ENCODE results near the gene RPTOR.

Gene RPTOR

DNA sequence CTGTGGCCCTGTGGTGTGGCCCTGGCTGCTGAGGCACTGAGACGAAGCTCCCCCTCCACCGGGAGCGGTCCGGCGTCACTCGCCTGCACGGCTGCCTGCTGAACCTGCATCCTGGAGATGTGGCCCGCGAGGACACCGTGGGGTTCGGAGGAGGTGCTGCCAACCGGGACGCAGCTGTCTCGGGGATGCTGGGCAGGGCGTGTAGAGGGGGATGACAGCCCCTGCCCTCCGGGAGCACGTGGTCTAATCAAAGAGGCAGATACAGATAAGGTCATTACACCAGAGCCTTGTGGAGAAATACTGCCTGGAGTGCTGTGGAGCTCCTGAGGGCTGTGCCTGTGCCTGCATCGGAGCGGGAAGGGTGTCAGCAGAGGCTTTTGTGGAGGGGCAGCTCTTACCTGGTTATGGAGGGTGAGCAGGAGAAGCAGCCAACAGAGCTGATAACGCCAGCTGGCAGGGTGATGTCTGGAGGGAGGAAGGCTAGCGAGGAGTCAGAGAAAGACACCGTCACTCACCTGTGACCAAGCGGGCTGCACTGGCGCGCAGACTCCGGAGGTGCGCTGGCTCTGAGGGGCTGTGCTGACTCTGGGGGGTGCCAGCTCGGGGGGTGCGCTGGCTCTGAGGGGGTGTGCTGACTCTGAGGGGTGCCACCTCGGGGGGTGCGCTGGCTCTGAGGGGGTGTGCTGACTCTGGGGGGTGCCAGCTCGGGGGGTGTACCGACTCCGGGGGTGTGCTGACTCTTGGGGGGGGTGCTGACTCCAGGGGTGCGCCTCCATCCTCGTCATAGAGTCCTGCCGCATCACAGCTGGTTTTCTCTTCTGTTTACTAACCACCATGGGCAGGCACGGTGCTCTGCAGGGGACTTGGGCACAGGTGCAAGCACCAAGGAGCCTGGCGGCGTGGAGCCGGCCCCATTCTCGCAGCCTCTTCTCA lies 342.3 kb downstream of the RPTOR start:
- DNase-seq = no peak

- no peak for DNase-seq
These were observed 343.1 kb downstream of the RPTOR start for GRCh38 chr17:80887639-80888175.

- DNase-seq = no peak
These were observed 343.9 kb downstream of the RPTOR start for GRCh38 chr17:80888276-80889160.

DNA sequence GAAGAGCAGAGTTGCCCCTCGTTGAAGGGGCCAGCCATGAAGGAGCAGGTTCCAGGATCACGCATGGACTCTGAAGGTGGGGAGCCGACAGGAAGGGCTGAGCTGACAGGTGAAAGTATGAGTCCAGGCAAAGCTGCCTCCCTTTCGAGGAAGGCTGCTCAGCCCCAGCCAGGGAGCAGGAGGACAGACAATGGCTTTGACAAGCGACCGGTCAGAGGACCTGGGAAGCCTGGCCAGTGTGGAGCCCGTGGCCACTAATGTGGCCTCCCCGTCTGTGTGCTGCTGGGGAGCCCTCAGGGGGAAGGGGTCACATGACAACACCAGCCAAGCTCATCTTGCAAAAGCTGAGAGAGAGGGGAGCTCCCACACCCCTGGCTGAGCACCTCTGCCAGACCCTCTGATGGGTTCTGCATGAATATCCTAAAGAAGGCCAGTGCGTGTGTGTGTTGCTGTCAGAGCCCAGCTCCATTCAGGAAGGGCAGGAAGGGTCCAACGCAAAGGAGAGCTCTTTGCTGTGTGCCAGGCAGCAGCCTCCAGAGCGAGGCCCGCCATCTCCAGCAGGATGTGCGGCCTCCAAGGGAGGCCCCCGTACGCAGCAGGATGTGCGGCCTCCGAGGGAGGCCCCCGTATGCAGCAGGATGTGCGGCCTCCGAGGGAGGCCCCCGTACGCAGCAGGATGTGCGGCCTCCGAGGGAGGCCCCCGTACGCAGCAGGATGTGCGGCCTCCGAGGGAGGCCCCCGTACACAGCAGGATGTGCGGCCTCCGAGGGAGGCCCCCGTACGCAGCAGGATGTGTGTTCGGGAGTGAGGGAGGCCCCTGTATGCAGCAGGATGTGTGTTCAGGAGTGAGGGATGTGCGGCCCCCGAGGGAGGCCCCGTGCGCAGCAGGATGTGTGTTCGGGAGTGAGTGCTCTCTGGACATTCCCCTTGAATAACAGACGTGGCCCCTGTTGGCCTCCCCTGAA lies 344.9 kb downstream of the RPTOR start:
- no peak for DNase-seq

DNA sequence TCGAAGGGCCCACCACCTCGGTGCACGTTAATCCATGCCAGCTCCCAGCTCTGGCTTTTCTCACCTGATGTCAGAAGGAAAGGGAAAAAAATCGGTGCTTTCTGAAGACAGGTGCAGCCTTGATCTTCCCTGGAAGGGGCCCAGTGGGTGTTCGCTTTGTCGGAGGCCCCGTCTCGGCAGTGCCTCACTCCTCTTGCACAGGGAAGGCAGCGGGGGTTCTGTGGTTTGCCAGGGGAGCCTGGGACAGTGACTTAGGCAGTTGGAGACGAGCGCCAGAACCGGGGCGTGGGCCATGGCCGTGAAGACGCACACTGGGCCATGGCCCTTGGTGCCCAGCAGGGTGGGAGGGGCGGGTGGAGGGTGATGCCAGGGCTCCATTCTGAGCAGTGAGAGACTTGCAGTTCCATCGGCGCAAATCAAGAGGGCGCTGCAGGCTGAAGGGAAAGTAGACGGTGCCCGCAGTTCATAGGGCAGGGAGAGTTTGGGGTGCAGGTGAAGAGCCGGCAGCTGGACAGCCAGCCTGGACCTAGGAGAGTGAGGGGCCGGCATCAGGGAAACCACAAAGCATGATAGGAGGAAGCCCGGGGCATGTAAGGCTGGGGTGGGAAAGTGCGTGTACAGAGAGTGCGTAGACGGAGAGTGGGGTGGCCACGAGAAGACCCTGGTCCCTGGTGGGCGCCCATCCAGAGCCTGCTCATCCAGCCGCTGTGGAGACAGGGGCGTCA lies 345.7 kb downstream of the RPTOR start:
- no peak for DNase-seq

DNA sequence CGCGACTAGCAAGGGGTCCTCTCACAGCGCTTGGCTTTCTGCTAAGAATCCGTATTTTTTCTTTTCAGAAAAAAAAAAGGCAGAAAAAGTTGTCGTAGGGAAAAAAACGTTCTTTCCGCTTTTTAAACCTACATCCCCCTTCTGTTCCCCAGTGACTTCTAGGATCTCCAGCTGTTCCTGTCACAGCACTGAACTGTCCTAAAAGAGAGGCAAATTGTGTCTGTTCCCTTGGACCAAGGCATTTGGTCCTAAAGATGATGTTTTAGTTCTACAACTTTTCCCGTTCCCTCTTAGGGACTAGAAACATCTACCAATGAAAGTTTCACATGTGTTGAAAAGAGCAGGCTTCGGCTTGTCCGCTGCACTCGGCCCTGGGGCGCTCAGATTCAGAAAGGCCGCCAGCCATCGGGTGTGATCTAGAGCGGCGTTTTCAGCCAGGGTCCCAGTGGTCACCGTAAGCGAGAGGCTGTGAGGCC lies 346.3 kb downstream of the RPTOR start:
- no peak for DNase-seq

- DNase-seq = peak; percentile 93
These were observed 346.9 kb downstream of the RPTOR start for GRCh38 chr17:80891397-80892018.

DNA sequence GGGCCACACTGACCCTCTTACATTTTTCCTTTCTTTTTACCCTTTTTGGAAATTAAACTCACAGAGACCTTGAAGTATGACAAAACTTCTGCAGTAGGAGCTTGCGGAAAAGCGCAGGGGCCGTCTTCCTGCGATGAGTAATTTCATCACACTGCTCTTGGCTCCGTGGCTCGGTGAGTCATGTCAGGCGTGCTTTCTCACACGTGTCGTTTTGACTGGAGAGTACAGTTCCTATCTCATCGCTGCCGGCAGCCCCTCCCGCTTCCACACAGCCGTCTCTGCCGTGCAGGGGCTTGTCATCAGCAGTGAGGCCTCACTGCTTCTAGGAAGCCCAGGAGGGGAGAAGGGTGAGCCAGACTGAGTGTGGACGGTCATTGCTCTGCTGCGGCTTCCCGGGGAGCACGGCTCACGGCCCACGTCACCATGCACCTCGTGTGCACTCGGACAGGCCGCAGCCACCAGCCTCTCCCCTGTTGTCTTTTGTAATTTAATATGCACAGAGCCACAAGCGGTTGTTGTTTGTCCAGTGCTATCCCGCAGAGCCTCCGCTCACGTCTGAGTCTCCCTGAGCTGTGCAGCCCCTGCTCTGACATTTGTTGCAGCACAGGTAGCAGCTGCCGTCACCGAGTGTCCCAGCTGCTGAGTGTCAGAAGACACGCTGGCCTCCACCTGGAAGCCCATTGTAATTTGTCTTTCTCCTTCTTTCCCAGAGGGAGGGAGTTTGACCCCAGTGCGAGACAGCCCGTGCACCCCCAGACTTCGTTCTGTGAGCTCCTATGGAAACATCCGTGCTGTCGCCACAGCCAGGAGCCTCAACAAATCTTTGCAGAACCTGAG lies 347.6 kb downstream of the RPTOR start:
- DNase-seq = peak; percentile 99

DNA sequence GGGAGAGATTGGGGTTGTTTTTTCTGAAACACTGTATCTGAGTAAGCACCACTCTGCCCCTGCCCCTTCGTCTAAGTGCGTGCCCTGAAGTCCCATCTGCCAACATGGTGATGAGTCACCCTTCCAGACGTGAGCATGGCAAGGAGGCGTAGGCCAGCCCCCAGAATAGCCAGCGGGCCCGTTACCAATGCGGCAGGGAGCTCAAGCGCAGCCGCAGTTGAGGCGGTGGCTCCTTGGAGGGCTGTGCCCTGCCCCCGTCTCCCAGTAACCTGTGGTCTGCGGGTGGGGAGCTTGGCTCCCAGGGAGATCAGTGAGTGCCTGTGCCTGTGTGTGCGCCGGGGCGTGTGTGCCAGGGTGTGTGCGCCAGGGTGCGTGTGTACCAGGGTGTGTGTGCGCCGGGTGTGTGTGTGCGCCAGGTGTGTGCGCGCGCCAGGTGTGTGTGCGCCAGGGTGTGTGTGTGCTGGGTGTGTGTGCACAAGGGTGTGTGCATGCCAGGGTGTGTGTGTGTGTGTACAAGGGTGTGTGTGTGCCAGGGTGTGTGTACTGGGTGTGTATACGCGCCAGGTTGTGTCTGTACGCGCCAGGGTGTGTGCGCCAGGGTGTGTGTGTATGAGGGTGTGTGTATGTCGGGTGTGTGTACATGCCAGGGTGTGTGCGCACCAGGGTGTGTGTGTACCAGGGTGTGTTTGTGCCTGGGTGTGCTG lies 348.4 kb downstream of the RPTOR start:
- peak; percentile 38 for DNase-seq

DNA sequence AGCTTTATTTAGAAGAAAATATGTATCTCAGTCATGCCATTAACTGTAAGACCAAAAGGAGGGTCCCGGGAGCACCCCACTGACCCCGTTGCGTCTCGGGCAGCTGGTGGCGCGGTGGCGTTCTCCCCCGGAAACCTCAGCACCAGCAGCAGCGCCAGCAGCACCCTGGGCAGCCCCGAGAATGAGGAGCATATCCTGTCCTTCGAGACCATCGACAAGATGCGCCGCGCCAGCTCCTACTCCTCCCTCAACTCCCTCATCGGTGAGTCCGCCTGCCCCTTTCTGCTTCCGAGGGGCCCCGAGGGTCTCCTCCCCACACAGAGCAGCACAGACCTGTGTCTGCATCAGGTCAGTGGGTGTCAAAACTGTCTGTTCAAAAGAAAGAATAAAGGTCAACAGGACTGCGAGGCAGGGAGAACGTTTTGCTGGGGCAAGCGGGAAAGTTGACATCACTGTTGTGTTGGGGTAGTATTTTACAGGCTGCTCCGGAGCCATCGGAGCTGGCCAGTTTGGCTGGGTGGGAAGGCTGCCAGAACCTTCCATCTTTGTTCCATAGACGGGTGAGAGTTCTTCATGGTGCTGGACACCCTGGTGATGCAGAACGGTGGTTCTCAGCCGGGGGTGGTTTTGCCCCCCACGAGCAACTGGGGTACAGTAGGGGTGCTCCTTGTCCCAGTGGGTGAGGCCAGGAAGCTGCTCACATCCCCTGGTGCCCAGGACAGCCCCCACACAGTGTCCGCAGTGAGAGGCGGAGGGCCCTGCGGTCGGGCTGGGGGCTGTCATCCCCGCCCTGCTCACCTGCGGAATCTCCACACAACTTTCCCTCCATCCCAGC lies 349.2 kb downstream of the RPTOR start:
- no peak for DNase-seq

- DNase-seq = no peak
These were observed 349.7 kb downstream of the RPTOR start for GRCh38 chr17:80894439-80894721.

GRCh38 chr17:80894726-80895125 lies 350.1 kb downstream of the RPTOR start:
- DNase-seq = no peak

- no peak for DNase-seq
These were observed 350.7 kb downstream of the RPTOR start for GRCh38 chr17:80895366-80895765.

GRCh38 chr17:80898716-80899115 lies 354.1 kb downstream of the RPTOR start:
- no peak for DNase-seq

DNA sequence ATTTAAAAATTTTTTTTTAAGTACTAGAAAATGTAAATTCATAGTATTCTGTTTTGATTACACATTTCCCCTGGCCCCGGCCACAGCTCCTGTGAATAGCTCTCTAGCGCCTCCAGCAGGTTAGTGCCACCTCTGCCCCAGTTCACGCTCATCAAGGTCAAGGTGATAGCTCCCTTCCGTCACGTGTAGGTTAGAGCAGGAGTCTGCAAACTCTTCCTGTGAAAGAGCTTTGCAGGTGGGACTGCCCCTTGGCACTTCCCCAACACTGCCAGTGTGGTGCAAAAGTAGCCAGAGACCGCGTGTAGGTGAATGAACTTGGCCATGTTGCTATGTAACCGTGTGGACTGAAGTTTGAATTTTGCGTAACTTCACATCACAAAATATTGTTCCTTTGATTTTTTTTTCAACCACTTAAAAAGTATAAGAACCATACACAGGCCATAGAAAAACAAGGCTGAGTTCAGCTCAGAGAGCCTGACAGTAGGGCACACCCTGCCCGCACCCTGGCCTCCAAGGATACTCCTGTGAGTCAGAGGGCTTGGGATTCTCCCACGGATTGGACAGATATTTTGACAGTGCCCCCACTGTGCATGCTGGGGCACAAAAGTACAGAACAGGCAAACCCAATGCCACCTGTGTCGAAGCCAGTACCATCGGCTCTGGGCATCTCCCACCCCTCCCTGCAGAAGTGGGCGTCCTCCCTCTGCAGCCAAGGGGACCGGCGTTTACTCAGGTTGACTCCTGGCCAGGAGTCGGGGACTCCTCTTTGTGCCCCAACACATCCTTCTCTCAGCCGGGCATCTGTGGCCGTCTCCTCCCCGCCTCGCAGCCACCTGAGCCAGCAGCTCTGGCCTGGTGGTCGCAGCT lies 355.0 kb downstream of the RPTOR start:
- DNase-seq = peak; percentile 13

DNA sequence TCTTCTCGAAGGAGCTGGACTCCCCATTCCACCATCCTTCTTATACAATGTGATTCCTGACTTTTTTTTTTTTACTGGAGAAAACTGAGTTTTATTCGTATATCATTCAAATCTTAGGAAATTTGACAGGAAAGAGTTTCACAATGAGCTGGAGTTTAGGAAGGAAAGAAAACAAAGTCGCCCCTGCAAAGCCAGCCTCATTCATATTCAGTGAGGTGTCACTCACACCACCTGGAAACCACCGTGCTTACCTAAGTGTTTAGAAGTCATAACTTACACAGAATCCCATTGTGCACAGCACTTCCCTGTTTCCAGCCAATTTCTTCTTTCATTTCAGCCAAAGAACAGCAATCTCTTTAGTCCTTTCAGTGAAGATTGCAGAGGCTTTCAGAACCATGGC lies 356.7 kb downstream of the RPTOR start:
- no peak for DNase-seq
